Left hindlimb (tissue), 1 donor: ENCODE data around the gene C1orf50.

Experiments
- DNase-seq: peaks from one replicate; pipeline ENCODE4 v3.0.0-alpha.2; 2018

Gene C1orf50

DNA sequence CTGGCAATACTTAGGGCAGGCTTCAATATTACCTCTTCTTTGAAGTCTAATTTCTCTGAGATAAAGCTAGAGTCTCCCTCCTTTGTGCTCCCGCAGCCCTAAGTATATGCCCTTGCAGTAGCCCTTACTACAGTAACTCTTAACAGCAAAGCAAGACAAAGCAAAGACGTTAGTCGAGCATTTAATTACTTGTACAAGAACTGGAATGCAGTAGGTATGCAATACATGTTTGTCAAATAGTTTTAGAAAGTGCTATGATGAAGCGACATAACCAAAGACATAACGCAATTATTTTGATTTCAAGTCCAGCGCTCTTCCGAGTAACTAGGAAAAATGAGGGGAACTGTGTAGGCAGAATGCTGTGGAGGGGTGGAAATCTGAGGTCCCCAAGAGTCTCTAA is 1.8 kb upstream of the C1orf50 start:
- no peak for DNase-seq

DNA sequence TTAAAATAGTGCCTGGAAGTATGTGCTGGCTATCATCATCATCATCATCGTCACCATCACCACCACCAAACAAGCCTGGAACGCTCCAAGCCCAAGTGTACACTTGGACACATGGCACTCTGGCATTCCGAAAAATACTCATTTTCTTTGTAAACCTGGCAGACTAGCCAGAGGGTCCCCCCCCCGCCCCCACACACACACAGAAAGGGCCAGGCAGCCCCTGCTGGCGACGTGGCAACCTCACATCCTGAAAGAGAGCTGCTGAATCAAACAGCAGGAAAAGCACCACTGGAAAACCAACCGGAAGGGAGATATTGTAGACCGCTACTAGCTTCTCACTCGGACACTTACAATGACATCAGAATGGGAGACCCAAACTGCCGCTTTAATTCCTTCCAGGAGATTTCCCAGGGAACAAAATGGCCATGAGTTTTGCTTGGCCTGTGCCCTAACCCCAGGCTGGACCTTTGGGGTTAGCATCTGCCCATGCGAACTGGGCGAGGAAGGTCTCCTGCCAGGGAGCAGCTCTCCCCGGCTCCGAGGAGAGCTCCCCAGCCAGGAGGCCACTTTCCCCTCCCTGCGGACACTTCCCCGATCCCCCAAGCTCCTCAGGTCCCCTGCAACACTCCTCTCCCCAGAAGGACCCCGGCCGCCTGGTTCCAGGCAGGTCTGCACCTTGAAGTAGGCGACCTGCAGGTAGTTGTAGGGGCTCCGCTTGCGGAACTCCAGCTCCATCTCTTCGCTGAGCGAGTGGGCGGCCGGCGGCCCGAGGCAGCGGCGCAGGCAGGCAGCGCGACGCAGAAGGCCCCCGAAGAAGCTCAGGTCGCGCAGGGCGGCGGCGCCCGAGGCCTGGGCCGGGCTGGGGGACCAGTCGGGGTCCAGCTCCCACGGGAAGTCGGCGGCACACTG is 963 bp upstream of the C1orf50 start:
- peak; percentile 82 for DNase-seq

DNA sequence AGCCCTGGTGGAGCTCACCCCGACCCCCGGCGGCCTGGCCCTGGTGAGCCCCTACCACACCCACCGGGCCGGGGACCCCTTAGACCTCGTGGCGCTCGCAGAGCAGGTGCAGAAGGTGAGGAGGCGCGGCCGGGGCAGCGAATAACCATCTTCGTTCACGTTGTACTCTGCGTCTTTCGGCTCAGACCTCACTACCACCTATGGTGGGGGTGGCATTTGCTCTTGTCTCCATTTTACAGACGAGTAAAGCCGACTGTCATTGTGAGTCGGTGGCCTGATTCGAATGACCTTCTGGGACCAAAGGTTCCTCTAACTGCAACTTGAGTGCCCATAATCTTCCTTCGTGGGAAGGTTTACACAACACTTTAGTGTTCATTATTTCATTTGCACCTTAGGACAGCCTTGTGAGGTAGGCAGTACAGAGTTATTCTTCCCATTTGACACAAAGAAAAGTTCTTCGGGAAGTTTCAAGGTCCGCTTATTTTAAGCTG is 506 bp downstream of the C1orf50 start:
- DNase-seq: no peak

DNA sequence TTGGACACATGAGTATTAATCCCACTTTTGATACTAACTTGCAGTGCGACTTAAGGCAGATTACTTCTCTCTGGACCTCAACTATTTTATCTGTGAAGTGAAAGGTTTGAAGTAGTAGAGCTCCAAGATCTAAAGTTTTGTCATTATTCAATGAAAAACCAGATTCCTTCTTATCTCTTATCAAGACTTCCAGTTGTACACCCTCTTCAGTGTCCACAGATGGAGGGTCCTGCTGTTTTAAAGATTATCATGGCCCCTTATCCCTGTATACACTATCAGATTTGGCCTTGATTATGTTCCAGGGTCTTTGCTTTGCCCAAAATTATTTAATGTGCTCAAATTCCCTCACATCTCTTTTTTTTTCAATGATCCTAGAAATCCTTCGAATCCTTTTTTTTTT is 1.1 kb downstream of the C1orf50 start:
- DNase-seq: no peak

DNA sequence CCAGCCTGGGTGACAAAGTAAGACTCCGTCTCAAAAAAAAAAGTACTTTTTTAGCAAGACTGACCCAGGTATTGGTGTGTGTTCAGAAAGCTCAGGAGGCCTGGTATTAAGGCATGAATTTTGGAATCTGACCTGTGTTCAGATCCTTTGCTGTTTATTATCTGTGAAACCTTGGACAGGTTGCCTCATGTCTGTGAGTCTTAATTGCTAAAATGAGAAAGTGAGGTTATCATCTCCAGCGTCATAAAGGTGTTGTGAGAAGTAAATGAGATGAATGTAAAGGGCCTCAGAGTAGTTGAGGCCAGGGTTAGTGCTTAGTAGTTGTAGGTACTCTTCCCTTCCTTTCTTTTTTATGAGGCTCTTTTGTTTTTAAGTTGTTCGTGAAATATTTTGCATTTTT is 2.8 kb downstream of the C1orf50 start:
- no peak for DNase-seq

DNA sequence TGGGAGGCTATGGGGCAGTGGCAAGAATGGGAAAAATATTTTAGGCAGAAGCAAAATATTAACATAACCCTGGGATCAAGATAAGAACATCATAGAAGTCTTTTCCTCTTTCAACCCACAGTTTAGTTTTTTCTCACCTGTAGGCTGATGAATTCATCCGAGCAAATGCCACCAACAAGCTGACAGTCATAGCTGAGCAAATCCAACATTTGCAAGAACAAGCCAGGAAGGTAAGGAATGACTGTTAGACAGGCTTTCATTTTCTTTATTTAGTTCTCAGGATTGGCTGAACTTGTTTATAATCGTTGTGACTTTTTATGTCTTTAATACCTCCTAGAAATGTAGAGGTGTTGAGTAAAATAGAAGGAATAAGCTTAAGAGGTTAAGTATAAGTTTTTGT is 6.4 kb downstream of the C1orf50 start:
- no peak for DNase-seq

DNA sequence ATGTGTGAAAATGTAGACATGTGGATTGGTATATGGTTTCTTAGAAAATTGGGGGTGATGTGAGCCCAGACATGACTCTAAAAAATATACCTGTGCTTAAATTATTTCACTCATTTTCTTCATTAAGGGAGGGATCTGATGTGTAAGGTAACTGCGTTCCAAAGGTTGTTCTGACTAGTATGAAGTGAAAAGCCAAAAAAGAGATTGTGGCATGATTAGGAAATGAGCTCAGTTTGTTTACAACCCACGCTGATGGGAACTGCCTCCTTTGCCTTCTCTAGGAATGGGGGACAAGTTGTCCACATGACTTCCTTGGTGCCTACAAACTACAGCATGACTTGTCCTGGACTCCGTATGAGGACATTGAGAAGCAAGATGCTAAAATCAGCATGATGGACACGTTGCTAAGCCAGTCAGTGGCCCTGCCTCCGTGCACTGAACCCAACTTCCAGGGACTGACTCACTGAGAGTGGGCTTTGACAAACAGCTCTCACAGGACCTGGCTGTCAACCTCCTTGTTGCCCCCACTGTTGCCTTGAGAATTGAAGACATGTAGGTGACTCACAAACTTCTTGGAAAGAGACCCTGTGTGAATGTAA is 8.0 kb downstream of the C1orf50 start:
- no peak for DNase-seq

DNA sequence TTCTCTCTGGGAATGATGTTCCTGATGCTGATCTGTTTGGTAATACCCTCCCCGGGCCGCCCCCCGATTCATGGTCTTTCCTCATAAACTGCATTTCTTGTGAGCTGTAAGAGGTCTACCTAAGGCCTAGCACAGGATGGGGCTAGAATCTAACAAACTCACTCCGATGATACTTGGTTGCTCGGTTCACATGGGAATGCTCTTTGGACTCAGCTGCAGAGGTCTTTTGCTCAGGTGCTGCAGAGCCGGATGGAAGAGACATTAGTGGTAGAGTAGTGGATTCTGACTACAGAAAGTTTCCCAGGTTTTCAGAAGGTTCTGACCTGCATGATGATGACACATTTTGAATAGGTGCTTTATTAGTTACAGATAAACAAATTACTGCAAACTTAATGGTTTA is 9.5 kb downstream of the C1orf50 start:
- no peak for DNase-seq

DNA sequence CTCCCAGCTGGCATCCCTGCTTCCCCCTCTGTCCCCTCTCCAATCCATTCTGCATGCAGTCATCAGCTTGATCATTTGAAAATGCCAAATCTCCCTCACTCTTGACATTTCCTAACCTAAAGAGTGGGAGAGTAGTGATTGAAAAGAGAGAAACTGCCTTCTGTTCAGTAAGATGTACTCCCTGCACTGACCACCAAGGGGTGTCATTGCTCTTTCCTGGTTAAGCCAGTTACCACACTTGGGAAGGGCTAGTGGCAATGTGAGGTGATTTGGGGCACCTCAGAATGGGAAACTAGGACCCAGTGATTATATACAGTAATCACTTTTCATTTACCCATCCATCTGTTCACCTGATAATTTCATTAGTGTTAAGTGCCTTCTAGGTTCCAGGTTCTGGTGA is 10.8 kb downstream of the C1orf50 start:
- no peak for DNase-seq

DNA sequence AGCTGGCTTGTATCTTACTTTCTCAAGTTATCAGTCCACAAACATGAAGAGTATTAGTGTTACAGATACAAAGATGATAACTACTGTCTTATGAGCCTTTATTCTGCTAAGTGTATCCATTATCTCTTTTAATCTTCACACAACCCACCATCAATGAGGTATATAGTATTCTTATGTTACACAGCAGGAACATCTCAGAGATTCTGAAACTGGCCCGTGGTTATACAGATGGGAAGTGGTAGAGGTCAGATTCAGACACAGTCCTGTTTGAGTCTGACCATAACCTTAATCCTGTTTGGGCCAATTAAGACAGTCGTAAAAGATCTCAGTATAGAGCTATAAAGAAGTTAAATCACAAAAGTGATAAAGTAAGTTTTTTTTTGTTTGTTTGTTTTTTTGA is 12.7 kb downstream of the C1orf50 start:
- no peak for DNase-seq

DNA sequence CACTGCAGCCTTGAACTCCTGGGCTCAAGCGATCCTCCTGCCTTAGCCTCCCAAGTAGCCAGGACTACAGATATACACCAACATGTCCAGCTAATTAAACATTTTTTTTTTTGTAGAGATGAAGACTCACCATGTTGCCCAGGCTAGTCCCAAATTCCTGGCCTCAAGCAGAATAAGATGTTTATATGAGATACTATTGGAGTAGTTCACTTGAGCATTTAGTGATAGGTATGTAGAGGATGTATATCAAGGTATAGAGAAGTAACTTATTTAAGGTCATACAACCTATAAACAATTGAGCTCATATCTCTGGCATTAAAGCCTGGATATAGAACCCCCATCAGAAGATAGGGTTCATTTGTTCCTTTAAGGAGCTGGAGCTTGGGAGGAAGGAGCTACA is 13.1 kb downstream of the C1orf50 start:
- no peak for DNase-seq

DNA sequence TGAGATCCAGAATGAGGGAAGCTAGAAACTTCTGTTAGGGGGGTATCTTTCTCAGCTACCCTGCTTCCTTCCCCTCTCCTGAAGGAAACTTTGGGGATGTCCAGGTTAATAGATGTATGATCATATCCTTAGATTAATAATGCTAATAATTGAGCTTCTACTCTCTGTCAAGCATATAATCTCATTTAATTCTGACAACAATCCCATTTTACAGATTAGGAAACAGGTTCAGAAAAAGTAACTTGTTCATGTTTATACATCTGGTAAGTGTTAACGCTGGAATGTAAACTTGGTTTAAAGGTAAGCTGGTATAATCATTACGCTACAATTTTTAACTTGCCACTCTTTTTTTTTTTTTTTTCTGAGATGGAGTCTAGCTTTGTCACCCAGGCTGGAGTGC is 16.0 kb downstream of the C1orf50 start:
- DNase-seq: no peak

DNA sequence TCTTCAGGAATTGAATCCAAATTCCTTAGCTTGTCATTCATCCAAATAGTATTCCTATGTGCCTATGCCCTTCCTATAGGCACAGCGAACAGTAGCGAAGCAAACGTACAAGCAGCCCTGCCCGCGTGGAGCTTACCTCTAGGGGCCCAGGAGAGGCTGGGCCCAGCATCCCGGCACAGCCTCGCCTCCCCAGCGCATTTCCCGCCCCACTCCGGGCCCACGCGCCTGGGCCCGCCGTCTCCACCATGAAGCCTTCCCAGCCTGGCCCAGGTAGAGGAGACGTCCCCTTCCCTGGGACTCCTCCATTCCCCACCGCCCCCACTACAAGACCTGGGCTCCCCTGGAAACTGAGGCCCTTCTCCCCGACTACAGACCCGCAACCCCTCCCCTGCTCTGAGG is 17.5 kb downstream of the C1orf50 start:
- no peak for DNase-seq

DNA sequence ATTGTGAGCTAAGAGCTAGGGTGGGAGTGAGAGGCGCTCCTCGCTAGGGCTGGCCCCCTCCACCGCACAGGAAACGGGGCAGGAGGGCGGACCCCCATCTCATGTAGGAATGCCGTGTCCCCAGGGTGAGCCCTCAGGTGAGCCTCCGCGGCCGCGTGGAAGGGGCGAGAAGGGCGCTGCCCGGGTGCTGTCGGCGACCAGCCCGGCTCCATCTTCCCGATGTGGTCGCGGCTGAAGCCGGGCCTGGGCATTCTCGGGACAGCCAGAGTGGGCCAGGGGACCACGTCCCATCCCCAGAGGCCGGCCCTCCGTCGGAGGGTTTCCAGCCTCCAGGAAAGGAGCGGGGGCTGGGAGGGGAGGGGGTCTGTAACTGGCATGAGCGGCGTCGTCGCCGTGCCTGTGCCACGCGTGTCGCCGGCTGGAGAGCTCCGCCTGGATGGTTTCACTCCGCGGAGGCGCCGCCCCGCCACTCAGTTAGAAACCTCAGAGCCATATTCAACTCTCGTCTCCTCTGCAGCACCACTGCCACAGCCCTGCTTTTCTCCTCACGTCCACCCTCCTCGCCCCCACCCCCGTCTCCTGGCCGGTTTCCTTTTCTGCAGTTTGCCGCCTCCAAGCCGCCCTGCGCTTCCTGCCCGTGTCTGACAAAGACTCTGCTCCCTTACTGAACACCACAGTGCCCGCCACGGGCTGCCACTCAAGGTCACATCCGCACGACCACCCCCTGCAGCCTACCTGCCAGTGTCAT is 18.1 kb downstream of the C1orf50 start, which contains the start of gene TMEM269:
TMEM269 (plus strand) TSS at position 46 of the 748 bp plus-strand sequence. CDS start 4,903 bp downstream, outside the sequence.
- peak; percentile 56 for DNase-seq

DNA sequence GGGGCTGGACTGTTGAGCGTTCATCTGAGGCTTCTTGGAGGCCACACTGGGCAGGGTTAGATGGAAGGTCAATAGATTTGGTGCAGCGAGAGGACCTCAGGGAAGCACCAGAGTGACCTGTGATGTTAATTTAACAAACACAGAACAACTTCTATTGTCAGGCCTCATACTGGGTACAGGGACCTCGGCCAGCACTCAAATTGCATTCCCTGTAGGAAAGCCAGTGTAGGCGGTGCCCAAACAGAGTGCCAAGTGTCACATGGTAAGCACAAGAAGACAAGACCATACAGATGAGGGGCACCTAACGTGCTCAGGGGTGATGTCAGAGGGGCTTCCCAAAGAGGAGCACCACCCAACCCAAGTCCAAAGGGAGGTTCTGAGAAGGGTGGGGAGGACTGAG is 19.0 kb downstream of the C1orf50 start:
- DNase-seq: no peak

DNA sequence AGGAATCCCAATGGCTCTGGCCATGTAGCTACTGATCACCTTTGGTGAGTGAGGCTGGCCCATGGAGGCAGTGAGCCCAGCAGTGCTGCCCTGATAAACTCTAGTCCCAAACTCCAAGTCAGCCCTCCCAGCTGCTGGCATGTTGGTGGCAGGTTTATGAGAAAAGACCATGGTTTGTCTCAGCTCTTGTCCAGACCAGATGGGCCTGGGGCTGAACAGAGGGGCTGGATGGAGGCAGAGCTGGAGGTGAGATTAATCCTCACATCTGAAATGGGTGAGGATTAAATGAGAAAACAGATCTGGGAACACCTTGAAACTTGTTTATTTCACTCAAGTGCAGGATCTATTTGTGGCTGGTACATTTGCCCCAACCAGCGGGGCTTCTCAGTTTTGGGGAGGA is 21.0 kb downstream of the C1orf50 start:
- no peak for DNase-seq

DNA sequence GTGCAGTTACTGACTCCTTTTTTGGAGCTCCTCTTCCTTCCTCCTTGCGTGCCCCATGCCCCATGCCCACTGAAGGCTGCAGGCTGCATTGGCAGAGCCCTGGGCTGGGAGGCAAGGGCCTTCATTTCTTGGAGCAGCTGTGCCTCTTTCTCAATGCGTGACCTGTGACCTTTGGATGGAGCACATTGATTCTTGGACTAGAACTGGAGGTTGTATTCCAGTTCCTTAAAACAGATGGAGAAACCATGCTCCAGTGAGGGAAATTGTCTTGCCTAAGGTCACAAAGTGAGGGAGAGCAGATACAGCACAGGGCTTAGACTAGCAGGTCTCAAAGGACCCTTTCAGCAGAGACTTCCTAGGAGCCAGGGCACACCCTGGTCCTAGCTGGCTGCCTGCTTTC is 26.8 kb downstream of the C1orf50 start:
- DNase-seq: no peak

DNA sequence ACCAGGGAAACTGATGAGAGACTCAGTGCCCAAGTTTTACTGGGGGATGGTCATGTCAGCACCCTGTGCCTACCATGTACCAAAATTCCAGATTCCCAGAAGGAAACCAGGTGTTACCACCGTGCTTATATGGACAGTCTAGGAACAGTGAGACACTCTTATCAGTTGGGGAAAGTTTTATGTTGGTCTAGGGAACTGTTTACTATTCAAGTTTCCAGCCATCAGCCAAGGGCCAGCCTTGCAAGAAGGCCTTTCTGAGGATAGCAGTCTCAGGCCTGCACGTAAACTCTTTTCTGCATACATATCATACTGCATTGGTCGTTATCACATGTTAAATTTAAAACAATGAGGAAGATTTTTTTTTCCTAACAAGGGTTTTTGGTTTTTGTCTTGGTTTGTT is 30.4 kb downstream of the C1orf50 start:
- DNase-seq: no peak

DNA sequence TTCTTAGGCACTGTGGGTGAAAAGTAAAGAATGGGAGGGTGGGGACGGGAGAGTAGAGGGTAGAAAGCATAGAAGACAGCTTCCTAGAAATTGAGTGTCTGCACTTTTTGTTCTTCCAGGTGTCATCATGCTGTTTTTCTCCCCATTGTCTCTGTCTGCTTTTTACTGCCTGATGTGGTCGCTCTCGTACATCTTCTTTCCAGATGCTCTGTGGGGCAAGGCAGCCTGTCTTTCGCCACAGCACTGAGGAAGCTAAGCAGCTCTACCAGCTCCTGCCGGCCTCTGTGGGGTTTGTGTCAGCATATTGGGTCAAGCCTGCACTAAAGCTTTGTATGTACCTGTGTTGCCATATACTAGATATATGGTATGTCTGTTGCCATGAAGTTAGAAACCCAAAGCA is 30.9 kb downstream of the C1orf50 start:
- no peak for DNase-seq

DNA sequence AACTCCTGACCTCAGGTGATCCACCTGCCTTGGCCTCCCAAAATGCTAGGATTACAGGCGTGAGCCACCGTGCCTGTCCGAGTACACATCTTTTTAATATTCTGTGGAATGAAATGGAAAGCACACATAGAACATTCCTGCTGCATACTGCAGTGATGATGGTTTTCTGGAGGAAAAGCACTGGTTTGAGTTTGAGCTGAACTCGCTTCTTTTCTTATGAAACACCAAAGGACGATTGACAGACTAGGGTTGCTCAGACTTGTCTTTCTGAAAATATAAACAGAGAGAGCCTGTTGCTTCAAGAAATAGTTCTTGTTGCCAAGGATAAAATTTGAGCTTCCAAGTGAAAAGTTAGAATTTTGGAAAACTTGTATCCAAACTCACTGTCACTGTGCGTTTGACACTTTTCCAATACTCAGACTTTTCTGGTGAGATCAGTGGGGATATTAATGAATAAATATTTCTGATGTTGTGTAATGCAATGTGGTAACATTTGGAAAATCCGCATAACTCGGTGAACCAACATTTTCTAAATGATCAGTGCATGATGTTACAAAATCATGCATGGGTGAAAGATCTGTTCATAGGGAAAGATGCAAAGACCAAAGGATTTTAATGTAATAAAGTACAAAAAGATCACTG is 34.9 kb downstream of the C1orf50 start:
- DNase-seq: no peak

DNA sequence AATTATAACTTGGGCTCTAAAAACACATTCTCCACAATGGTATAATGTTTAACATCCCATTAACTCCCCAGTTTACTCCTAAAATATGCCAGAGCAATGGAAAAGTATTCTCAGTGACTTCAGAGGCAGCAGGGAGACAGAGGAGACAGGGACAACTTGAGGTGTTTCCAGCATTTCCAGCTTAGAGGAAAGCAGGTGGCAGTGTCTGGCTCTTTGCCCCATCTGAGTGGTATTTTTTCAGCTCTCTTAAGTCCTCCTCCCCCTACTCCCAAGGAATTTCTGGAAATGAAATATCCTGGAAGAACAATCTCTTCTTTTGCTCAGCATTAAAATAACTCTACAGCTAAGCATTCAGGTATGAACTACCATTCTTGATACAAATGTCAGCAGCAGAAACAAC is 39.1 kb downstream of the C1orf50 start:
- no peak for DNase-seq

DNA sequence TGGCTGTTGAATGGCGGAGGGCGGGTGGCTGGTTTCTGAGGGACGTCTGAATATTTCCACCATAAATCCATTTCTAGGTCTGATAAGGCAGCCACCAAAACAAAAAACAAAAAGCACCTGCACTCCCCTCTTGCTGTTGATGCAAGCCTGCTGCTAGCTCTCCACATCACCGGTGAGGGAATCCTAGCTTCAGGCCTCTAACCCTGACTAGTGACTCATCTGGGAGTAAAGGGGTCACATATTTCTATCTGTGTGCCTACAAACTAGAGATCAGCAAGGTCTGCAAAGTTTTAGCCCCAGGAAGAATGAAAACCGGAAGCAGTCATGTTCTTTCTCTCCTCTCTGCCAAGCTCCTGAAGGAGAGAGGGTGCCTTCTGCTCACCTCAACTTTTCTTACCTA is 39.5 kb downstream of the C1orf50 start:
- no peak for DNase-seq

DNA sequence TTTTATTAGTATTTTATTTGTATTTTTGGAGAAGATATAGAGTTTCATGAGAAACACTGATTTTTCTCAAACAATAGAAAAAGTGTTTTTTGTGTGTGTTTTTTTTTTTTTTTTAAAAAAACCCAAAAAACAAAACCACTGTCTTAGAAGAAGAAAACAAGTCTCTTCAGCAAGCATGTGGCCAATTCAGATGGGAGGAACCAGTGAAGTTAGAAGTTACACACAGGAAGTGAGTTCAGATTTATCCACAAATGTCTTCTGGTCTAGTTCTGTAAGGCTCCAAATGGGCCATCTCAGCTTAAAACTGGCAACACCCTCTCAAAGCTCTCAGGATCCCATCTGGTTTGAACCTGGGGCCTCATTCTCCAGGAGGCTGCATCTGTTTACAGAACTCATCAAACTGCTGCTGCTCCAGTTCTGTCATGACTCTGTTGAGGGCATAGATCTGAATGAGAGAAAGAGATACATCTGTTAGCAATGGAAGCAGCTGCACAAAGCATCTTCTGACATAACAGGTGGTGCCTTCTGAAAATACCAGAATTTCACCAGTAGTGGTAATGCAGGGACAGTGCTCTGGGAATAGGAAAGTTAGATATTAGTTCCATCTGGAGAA is 40.1 kb downstream of the C1orf50 start:
- DNase-seq: no peak
